GM12892 (cell line): ENCODE measurements around the gene SEPTIN5.
"Not testable (repeated sequence)": the region's sequence is repeated elsewhere in the genome, so short reads cannot be mapped to it uniquely, and the experiment has no call there.

ENCODE experiments used
- DNase-seq: peaks from one replicate; pipeline ENCODE4 v3.0.0; 2011; ENCODE audit not compliant: insufficient read length
- FAIRE-seq: peaks from 2 replicates; lab custom pipeline; 2011; peaks lifted over from hg19 to GRCh38; lab: Jason Lieb, UNC
- POLR2A ChIP-seq: IDR thresholded peaks from 2 replicates; pipeline ENCODE4 v1.6.1; 2011; ENCODE audit warnings: low read depth, low read length, control low read depth
- POLR2AphosphoS5 ChIP-seq: IDR thresholded peaks from 2 replicates; pipeline ENCODE4 v1.6.1; 2011; ENCODE audit warnings: low read depth, low read length, control low read depth
- TAF1 ChIP-seq: IDR thresholded peaks from 2 replicates; pipeline ENCODE4 v1.6.1; 2011; ENCODE audit warnings: low read depth, mild to moderate bottlenecking, control low read depth, low read length, borderline replicate concordance

SEPTIN5 gene

GRCh38 chr22:19687561-19688300 is 26.6 kb upstream of the SEPTIN5 start:
- DNase-seq = no peak
- TF ChIP-seq POLR2A = no peak
- no peak for TF ChIP-seq TAF1
- no peak for TF ChIP-seq POLR2AphosphoS5
- no peak for FAIRE-seq

GRCh38 chr22:19688301-19689290 is 25.7 kb upstream of the SEPTIN5 start:
- no peak for TF ChIP-seq POLR2AphosphoS5
- no peak for TF ChIP-seq TAF1
- TF ChIP-seq POLR2A = no peak
- no peak for DNase-seq
- no peak for FAIRE-seq

GRCh38 chr22:19689408-19689807 is 24.9 kb upstream of the SEPTIN5 start:
- DNase-seq = no peak
- no peak for FAIRE-seq
- TF ChIP-seq POLR2AphosphoS5 (no peak), TAF1 (no peak), POLR2A (no peak)

- DNase-seq (no peak), FAIRE-seq (no peak)
- TF ChIP-seq POLR2A (no peak), POLR2AphosphoS5 (no peak), TAF1 (no peak)
Observed at GRCh38 chr22:19691007-19691720, 23.1 kb upstream of the SEPTIN5 start.

GRCh38 chr22:19691721-19692341 is 22.5 kb upstream of the SEPTIN5 start:
- TF ChIP-seq POLR2AphosphoS5 = no peak
- no peak for TF ChIP-seq POLR2A
- TF ChIP-seq TAF1 = no peak
- FAIRE-seq = no peak
- no peak for DNase-seq

- no peak for DNase-seq
- no peak for TF ChIP-seq POLR2A
- TF ChIP-seq TAF1 = no peak
- no peak for TF ChIP-seq POLR2AphosphoS5
- FAIRE-seq = no peak
Observed at GRCh38 chr22:19693581-19693980, 20.7 kb upstream of the SEPTIN5 start.

- FAIRE-seq = no peak
- TF ChIP-seq TAF1 (no peak), POLR2AphosphoS5 (no peak), POLR2A (no peak)
- no peak for DNase-seq
Observed at GRCh38 chr22:19693981-19694670, 20.2 kb upstream of the SEPTIN5 start.

- TF ChIP-seq POLR2A (no peak), TAF1 (no peak), POLR2AphosphoS5 (no peak)
- FAIRE-seq (no peak), DNase-seq (no peak)
Observed at GRCh38 chr22:19694696-19695095, 19.6 kb upstream of the SEPTIN5 start.

- no peak for TF ChIP-seq TAF1
- no peak for TF ChIP-seq POLR2A
- no peak for TF ChIP-seq POLR2AphosphoS5
- FAIRE-seq = no peak
- DNase-seq = no peak
Observed at GRCh38 chr22:19696504-19697276, 17.6 kb upstream of the SEPTIN5 start.

GRCh38 chr22:19697871-19698270 is 16.4 kb upstream of the SEPTIN5 start:
- FAIRE-seq = not testable (repeated sequence)

GRCh38 chr22:19700790-19701419 is 13.4 kb upstream of the SEPTIN5 start:
- DNase-seq = no peak
- no peak for FAIRE-seq
- TF ChIP-seq TAF1 (no peak), POLR2A (no peak), POLR2AphosphoS5 (no peak)

More at GRCh38 chr22:19697871-19698270, 16.4 kb upstream of the SEPTIN5 start:
- DNase-seq = not testable (repeated sequence)
